SK-N-SH (cell line): ENCODE results near the gene SNRPB2. TPM values are rescaled to one million over a fixed set of nuclear protein-coding genes. Genes with fewer than 3 reads are reported as not detected.

ENCODE experiments used
- CTCF ChIA-PET: fragments of 300-600, 350-600 bp; formaldehyde crosslinking; extraction: SDS; loops from one replicate; lab custom pipeline; 2021; lab: Yijun Ruan, JAX
- POLR2A ChIA-PET: fragments of 350-600 bp; sonication (Branson Sonifier 250); formaldehyde crosslinking; extraction: SDS; loops from one replicate; lab custom pipeline; 2020; ENCODE audit warnings: antibody characterized with exemption, inconsistent platforms; lab: Yijun Ruan, JAX
- DNase-seq: peaks from one replicate; pipeline ENCODE4 v3.0.0; 2012
- H2AFZ ChIP-seq: fragments of 200-600 bp; sonication (generic); 2 replicates; pipeline ENCODE4 v1.8.1; 2016; ENCODE audit warnings: antibody characterized with exemption, mild to moderate bottlenecking, low read depth
- H3F3A ChIP-seq: fragments of 200-600 bp; sonication (generic); replicated peaks from 2 replicates; pipeline ENCODE3; 2016; ENCODE audit warnings: antibody characterized with exemption, mild to moderate bottlenecking; ENCODE audit not compliant: insufficient read depth
- H3K27ac ChIP-seq, 2 experiments: fragments of 200-500 bp in 1 of 2; fragments of 200-600 bp in 1 of 2; sonication (Bioruptor generic) in 1 of 2; sonication (generic), shearing (Covaris generic) in 1 of 2; 2 replicates each; pipeline versions ENCODE4 v1.5.1 to v1.6.1; 2014 to 2016; ENCODE audit warnings: low read depth in 2 of 2, inconsistent platforms in 1 of 2, low read length in 1 of 2, mild to moderate bottlenecking in 1 of 2, mixed read lengths in 1 of 2
- H3K27me3 ChIP-seq: fragments of 200-600 bp; sonication (generic), shearing (Covaris generic); 2 replicates; pipeline ENCODE4 v1.6.1; 2016; ENCODE audit warnings: mixed run types; ENCODE audit not compliant: insufficient read depth
- H3K36me3 ChIP-seq, 2 experiments: fragments of 200-500 bp in 1 of 2; fragments of 200-600 bp in 1 of 2; sonication (Bioruptor generic) in 1 of 2; sonication (generic) in 1 of 2; replicated peaks in 1 of 2; 2 replicates each; pipeline versions ENCODE3 to v1.5.1; 2014 to 2016; ENCODE audit warnings: low read length in 1 of 2, mild to moderate bottlenecking in 1 of 2; ENCODE audit not compliant: insufficient read depth in 2 of 2, control insufficient read depth in 1 of 2
- H3K4me1 ChIP-seq, 2 experiments: fragments of 200-500 bp in 1 of 2; fragments of 200-600 bp in 1 of 2; sonication (Bioruptor generic) in 1 of 2; sonication (generic), shearing (Covaris generic) in 1 of 2; 2 replicates each; pipeline versions ENCODE4 v1.5.1 to v1.6.1; 2014 to 2016; ENCODE audit warnings: low read depth in 1 of 2, low read length in 1 of 2, mixed run types in 1 of 2; ENCODE audit not compliant: insufficient read depth in 2 of 2, control insufficient read depth in 1 of 2
- H3K4me2 ChIP-seq: fragments of 200-600 bp; sonication (generic), shearing (Covaris generic); 2 replicates; pipeline ENCODE4 v1.6.1; 2017; ENCODE audit warnings: mixed run types
- H3K4me3 ChIP-seq, 2 experiments: fragments of 200-500 bp in 1 of 2; fragments of 200-600 bp in 1 of 2; sonication (Bioruptor generic) in 1 of 2; sonication (generic), shearing (Covaris generic) in 1 of 2; 2 replicates each; pipeline versions ENCODE4 v1.5.1 to v1.8.1; 2014 to 2016; ENCODE audit warnings: low read depth in 2 of 2, inconsistent platforms in 1 of 2, low read length in 1 of 2, mild to moderate bottlenecking in 1 of 2, mixed read lengths in 1 of 2, moderate library complexity in 1 of 2
- H3K79me2 ChIP-seq: fragments of 200-600 bp; sonication (generic); 2 replicates; pipeline ENCODE4 v1.8.1; 2017; ENCODE audit warnings: mild to moderate bottlenecking; ENCODE audit not compliant: insufficient read depth
- H3K9ac ChIP-seq: fragments of 200-600 bp; sonication (generic); 2 replicates; pipeline ENCODE4 v1.6.1; 2017; ENCODE audit warnings: mixed run types
- H3K9me2 ChIP-seq: fragments of 200-600 bp; sonication (generic); 2 replicates; pipeline ENCODE4 v1.6.1; 2017; ENCODE audit warnings: mixed run types
- H3K9me3 ChIP-seq: fragments of 200-600 bp; sonication (generic); 2 replicates; pipeline ENCODE4 v1.6.1; 2017; ENCODE audit warnings: mixed run types, mild to moderate bottlenecking, moderate library complexity
- H4K20me1 ChIP-seq: fragments of 200-600 bp; sonication (generic); 2 replicates; pipeline ENCODE4 v1.6.1; 2017; ENCODE audit warnings: mild to moderate bottlenecking, mixed run types; ENCODE audit not compliant: insufficient read depth
- CHD2 ChIP-seq: fragments of 150-350 bp; IDR thresholded peaks from 2 replicates; pipeline ENCODE4 v1.6.1; 2018; ENCODE audit warnings: low read length; ENCODE audit not compliant: partially characterized antibody
- ELF1 ChIP-seq: IDR thresholded peaks from 2 replicates; pipeline ENCODE4 v1.4.0; 2012
- JUND ChIP-seq: IDR thresholded peaks from 2 replicates; pipeline ENCODE4 v1.4.0; 2012
- MXI1 ChIP-seq: IDR thresholded peaks from 2 replicates; pipeline ENCODE4 v1.6.1; 2012; ENCODE audit warnings: mild to moderate bottlenecking, low read depth, low read length, improper control_type of control experiment
- POLR2AphosphoS5 ChIP-seq: IDR thresholded peaks from 2 replicates; pipeline ENCODE4 v1.6.1; 2012; ENCODE audit warnings: low read depth, low read length
- RXRA ChIP-seq: IDR thresholded peaks from 2 replicates; pipeline ENCODE4 v1.4.0; 2012; ENCODE audit warnings: low read depth, mild to moderate bottlenecking, borderline replicate concordance
- YY1 ChIP-seq: IDR thresholded peaks from 2 replicates; pipeline ENCODE4 v1.4.0; 2012; ENCODE audit warnings: low read depth, mild to moderate bottlenecking
- WGBS: methylation state at CpG from one replicate; pipeline ENCODE4 v1.1.6; 2017; ENCODE audit warnings: low lambda C conversion rate; 5-methylcytosine and 5-hydroxymethylcytosine counted together
- polyA plus RNA-seq, 3 experiments: library from polyadenylated mRNA; depleted of rRNA; stranded (reverse); fragments of >200 nt; gene quantifications; 2 replicates each; pipeline ENCODE4 v1.2.3, GENCODE V29; 2012
- small RNA-seq, 7 experiments: library from RNA; depleted of rRNA; stranded (forward); fragments of <200 nt; gene quantifications; one replicate each; pipeline ENCODE3, GENCODE V24; 2012
- TF ChIP-seq, protein P1 (sequence below): fragments of 150-350 bp; IDR thresholded peaks from 2 replicates; pipeline ENCODE4 v1.6.1; 2017; ENCODE audit warnings: antibody characterized with exemption, low read length, low read depth, borderline replicate concordance
- TF ChIP-seq, protein P2 (sequence below): fragments of 150-350 bp; IDR thresholded peaks from 2 replicates; pipeline ENCODE4 v1.6.1; 2016; ENCODE audit warnings: mild to moderate bottlenecking, low read depth, low read length
- TF ChIP-seq, protein P3 (sequence below): IDR thresholded peaks from 2 replicates; pipeline ENCODE4 v1.4.0; 2012; ENCODE audit warnings: low read depth
- TF ChIP-seq, protein P4 (sequence below): IDR thresholded peaks from 2 replicates; pipeline ENCODE4; 2012

The SNRPB2 gene
- polyA plus RNA-seq, 1 of the 3 experiments (the other 2 are of a cell fraction), result 46.6 TPM

DNA sequence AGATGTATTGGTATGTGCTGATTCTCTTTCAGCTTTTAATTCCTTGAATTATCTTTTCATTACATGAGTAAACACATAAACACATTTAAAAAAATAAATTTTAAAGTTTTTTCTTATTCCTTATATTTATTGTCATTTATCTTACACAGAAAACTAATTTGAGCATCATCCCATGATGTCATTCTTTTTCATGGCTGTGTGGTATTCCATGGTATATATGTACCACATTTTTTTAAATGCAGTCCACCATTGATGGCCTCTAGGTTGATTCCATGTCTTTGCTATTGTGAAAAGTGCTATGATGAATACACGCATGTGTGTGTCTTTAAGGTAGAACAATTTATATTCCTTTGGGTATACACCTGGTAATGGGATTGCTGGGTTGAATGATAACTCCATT lies 51.7 kb downstream of the SNRPB2 start (continued):
- TF ChIP-seq, protein P1, sequence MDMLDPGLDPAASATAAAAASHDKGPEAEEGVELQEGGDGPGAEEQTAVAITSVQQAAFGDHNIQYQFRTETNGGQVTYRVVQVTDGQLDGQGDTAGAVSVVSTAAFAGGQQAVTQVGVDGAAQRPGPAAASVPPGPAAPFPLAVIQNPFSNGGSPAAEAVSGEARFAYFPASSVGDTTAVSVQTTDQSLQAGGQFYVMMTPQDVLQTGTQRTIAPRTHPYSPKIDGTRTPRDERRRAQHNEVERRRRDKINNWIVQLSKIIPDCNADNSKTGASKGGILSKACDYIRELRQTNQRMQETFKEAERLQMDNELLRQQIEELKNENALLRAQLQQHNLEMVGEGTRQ, result no peak
- TF ChIP-seq YY1, result no peak

DNA sequence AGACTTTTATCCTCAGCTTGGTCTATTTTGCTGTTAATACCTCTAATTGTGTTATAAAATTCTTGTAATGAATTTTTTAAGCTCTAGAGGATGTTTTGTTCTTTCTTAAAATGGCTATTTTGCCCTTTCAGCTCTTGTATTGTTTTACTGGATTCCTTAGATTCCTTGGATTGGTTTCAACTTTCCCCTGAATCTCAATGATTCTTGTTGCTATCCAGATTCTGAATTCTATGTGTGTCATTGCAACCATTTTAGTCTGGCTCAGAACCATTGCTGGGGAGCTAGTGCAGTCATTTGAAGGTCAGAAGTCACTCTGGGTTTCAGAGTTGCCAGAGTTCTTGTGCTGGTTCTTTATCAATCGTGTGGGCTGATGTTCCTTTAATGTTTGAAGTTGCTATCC lies 55.4 kb downstream of the SNRPB2 start:
- Histone ChIP-seq H3K36me3 (no peaks in the 10 kb centered on the region), H4K20me1 (no peaks in the 10 kb centered on the region), H3K4me3 (no peak overlapping the region), H3K9me3 (no peaks in the 10 kb centered on the region; the same call in 1 of the 2 replicates), H3K4me1 (no peaks in the 10 kb centered on the region), H2AFZ (no peak overlapping the region), H3K4me2 (no peak overlapping the region), H3K9me2 (no peaks in the 10 kb centered on the region), H3F3A (no peaks in the 10 kb centered on the region), H3K27me3 (no peaks in the 10 kb centered on the region), H3K79me2 (no peaks in the 10 kb centered on the region), H3K27ac (no peak overlapping the region), H3K9ac (no peak overlapping the region)
- TF ChIP-seq ELF1, result no peak
- TF ChIP-seq, protein P2, sequence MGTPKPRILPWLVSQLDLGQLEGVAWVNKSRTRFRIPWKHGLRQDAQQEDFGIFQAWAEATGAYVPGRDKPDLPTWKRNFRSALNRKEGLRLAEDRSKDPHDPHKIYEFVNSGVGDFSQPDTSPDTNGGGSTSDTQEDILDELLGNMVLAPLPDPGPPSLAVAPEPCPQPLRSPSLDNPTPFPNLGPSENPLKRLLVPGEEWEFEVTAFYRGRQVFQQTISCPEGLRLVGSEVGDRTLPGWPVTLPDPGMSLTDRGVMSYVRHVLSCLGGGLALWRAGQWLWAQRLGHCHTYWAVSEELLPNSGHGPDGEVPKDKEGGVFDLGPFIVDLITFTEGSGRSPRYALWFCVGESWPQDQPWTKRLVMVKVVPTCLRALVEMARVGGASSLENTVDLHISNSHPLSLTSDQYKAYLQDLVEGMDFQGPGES, result no peak
- TF ChIP-seq RXRA, result no peak
- TF ChIP-seq, protein P3, sequence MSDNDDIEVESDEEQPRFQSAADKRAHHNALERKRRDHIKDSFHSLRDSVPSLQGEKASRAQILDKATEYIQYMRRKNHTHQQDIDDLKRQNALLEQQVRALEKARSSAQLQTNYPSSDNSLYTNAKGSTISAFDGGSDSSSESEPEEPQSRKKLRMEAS, result no peak
- no peak for TF ChIP-seq JUND
- TF ChIP-seq CHD2, result no peak
- TF ChIP-seq, protein P1, result no peak
- TF ChIP-seq, protein P4, sequence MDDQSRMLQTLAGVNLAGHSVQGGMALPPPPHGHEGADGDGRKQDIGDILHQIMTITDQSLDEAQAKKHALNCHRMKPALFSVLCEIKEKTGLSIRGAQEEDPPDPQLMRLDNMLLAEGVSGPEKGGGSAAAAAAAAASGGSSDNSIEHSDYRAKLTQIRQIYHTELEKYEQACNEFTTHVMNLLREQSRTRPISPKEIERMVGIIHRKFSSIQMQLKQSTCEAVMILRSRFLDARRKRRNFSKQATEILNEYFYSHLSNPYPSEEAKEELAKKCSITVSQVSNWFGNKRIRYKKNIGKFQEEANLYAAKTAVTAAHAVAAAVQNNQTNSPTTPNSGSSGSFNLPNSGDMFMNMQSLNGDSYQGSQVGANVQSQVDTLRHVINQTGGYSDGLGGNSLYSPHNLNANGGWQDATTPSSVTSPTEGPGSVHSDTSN, result no peak
- no peak for TF ChIP-seq MXI1
- no peak for TF ChIP-seq POLR2AphosphoS5
- no peak for TF ChIP-seq YY1
- WGBS, result 11% methylated on average over 1 of the region's 1 CpG
- ChIA-PET CTCF (interaction anchor here (1.5 kb wide), 1 partner anchor 19 kb away, joined by 3 read pairs; no protein-coding TSS in a partner anchor), POLR2A (no interaction called here)
- no peak for DNase-seq

Small RNA genes lying within 50 kb of the gene (small RNA-seq; reads per million reads assigned to genes)
- gene AL135938.1, result 0 reads per million in 7 experiments

Other genes with a start within 250 kb of the SNRPB2 start
- gene KIF16B, start 156.6 kb upstream of the SNRPB2 start, polyA plus RNA-seq (2012; rRNA removed), result 3.3 and 3.7 TPM in 2 replicates
- not detected in 2 replicates for gene OTOR, start 18.3 kb downstream of the SNRPB2 start, polyA plus RNA-seq (2012; rRNA removed)